Measurements from ENCODE around the gene PSORS1C1.

- TF ChIP-seq ELF4 (IDR thresholded peaks at IDR 0.05): no peak
- TF ChIP-seq L3MBTL2 (conservative IDR thresholded peaks at IDR 0.05): no peak
- no peak for TF ChIP-seq ZNF384 (IDR thresholded peaks at IDR 0.05)
These were observed 22.4 kb upstream of the PSORS1C1 start for GRCh38 chr6:31092238-31092637.

Measured in HEK293T (cell line).